IgD-negative memory B cell (primary cell): ENCODE data around the gene NUAK1. TPM values are rescaled to one million over a fixed set of nuclear protein-coding genes. Genes with fewer than 3 reads are reported as not detected.
"Not testable (repeated sequence)": the region's sequence is repeated elsewhere in the genome, so short reads cannot be mapped to it uniquely, and the experiment has no call there.

Experiments used
- H3K27ac Mint-ChIP-seq, 3 donors: one replicate each; pipeline ENCODE4 v1.8.0; 2020 to 2022; ENCODE audit warnings: mild to moderate bottlenecking in 3 of 3, mixed read lengths in 3 of 3, moderate library complexity in 1 of 3
- H3K27me3 Mint-ChIP-seq: one replicate; pipeline ENCODE4 v1.8.0; 2021; ENCODE audit warnings: mixed read lengths
- H3K36me3 Mint-ChIP-seq: one replicate; pipeline ENCODE4 v1.8.0; 2020; ENCODE audit warnings: mild to moderate bottlenecking, mixed read lengths
- H3K4me1 Mint-ChIP-seq, 3 donors: one replicate each; pipeline ENCODE4 v1.8.0; 2020 to 2022; ENCODE audit warnings: mixed read lengths in 3 of 3, mild to moderate bottlenecking in 1 of 3
- H3K4me3 Mint-ChIP-seq, 4 donors: one replicate each; pipeline ENCODE4 v1.8.0; 2020 to 2022; ENCODE audit warnings: mild to moderate bottlenecking in 4 of 4, mixed read lengths in 4 of 4, moderate library complexity in 3 of 4
- H3K9me3 Mint-ChIP-seq, 3 donors: one replicate each; pipeline ENCODE4 v1.8.0; 2020 to 2021; ENCODE audit warnings: mixed read lengths in 3 of 3, mild to moderate bottlenecking in 1 of 3
- polyA plus RNA-seq: library from polyadenylated mRNA; unstranded; fragments of 300-500 nt; fragmentation: Illumina TruSeq; gene quantifications from one replicate; pipeline ENCODE4 v1.2.3, GENCODE V29; 2021

NUAK1 gene
- polyA plus RNA-seq, 1 donor from 2014 or later: not detected

- H3K27ac Mint-ChIP-seq: peak overlapping the region in 1 of 3 donors; percentile 54
- H3K36me3 Mint-ChIP-seq: no peaks in the 10 kb centered on the region
- peaks cover 29% of the 10 kb centered on the region for H3K27me3 Mint-ChIP-seq
- H3K9me3 Mint-ChIP-seq: peaks cover 0 to 3% (median 3%) of the 10 kb centered on the region in 3 donors
- H3K4me3 Mint-ChIP-seq: no peak overlapping the region
- H3K4me1 Mint-ChIP-seq: no peaks in the 10 kb centered on the region
Observed at GRCh38 chr12:106160915-106161314, 22.2 kb upstream of the NUAK1 start.

GRCh38 chr12:106157802-106158201, 19.0 kb upstream of the NUAK1 start:
- Mint-ChIP-seq H3K4me3 (no peak overlapping the region), H3K27me3 (peaks cover 18% of the 10 kb centered on the region), H3K27ac (no peak overlapping the region), H3K36me3 (no peaks in the 10 kb centered on the region), H3K4me1 (no peaks in the 10 kb centered on the region), H3K9me3 (peaks cover 0 to 3% (median 3%) of the 10 kb centered on the region in 3 donors)

- H3K4me1 Mint-ChIP-seq: no peaks in the 10 kb centered on the region
- peaks cover 1% of the 10 kb centered on the region for H3K27me3 Mint-ChIP-seq
- no peaks in the 10 kb centered on the region for H3K36me3 Mint-ChIP-seq
- no peak overlapping the region for H3K27ac Mint-ChIP-seq
- H3K4me3 Mint-ChIP-seq: no peak overlapping the region
- H3K9me3 Mint-ChIP-seq: no peaks in the 10 kb centered on the region
Observed at GRCh38 chr12:106154751-106155273, 16.1 kb upstream of the NUAK1 start.

- Mint-ChIP-seq H3K27me3 (peaks cover 1% of the 10 kb centered on the region), H3K9me3 (no peaks in the 10 kb centered on the region), H3K4me1 (peaks cover 0 to 4% (median 3%) of the 10 kb centered on the region in 3 donors), H3K27ac (no peak overlapping the region), H3K36me3 (no peaks in the 10 kb centered on the region), H3K4me3 (no peak overlapping the region)
Observed at GRCh38 chr12:106152334-106152733, 13.6 kb upstream of the NUAK1 start.

GRCh38 chr12:106150555-106150954, 11.8 kb upstream of the NUAK1 start:
- no peak overlapping the region for H3K4me3 Mint-ChIP-seq
- H3K36me3 Mint-ChIP-seq: no peaks in the 10 kb centered on the region
- H3K27me3 Mint-ChIP-seq: peaks cover 3% of the 10 kb centered on the region
- no peak overlapping the region for H3K27ac Mint-ChIP-seq
- H3K4me1 Mint-ChIP-seq: peaks cover 0 to 4% (median 3%) of the 10 kb centered on the region in 3 donors
- H3K9me3 Mint-ChIP-seq: no peaks in the 10 kb centered on the region

- Mint-ChIP-seq H3K27me3 (peaks cover 8% of the 10 kb centered on the region), H3K4me3 (no peak overlapping the region), H3K27ac (no peak overlapping the region), H3K4me1 (peaks cover 0 to 4% (median 3%) of the 10 kb centered on the region in 3 donors), H3K36me3 (no peaks in the 10 kb centered on the region), H3K9me3 (no peaks in the 10 kb centered on the region)
Observed at GRCh38 chr12:106149096-106149784, 10.5 kb upstream of the NUAK1 start.

- H3K4me1 Mint-ChIP-seq: peaks cover 0 to 4% (median 3%) of the 10 kb centered on the region in 3 donors
- H3K27me3 Mint-ChIP-seq: peaks cover 7% of the 10 kb centered on the region
- H3K27ac Mint-ChIP-seq: no peak overlapping the region
- no peak overlapping the region for H3K4me3 Mint-ChIP-seq
- H3K36me3 Mint-ChIP-seq: no peaks in the 10 kb centered on the region
- H3K9me3 Mint-ChIP-seq: no peaks in the 10 kb centered on the region
Observed at GRCh38 chr12:106147956-106148355, 9.2 kb upstream of the NUAK1 start.

- Mint-ChIP-seq H3K9me3 (no peaks in the 10 kb centered on the region), H3K4me3 (no peak overlapping the region), H3K27ac (no peak overlapping the region), H3K36me3 (no peaks in the 10 kb centered on the region), H3K4me1 (peaks cover 0 to 4% (median 3%) of the 10 kb centered on the region in 3 donors), H3K27me3 (peaks cover 9% of the 10 kb centered on the region)
Observed at GRCh38 chr12:106146987-106147386, 8.2 kb upstream of the NUAK1 start.

- Mint-ChIP-seq H3K4me3 (no peak overlapping the region), H3K36me3 (no peaks in the 10 kb centered on the region), H3K27ac (no peak overlapping the region), H3K9me3 (no peaks in the 10 kb centered on the region), H3K27me3 (peaks cover 18% of the 10 kb centered on the region), H3K4me1 (peaks cover 0 to 4% (median 3%) of the 10 kb centered on the region in 3 donors)
Observed at GRCh38 chr12:106145539-106146447, 7.0 kb upstream of the NUAK1 start.

GRCh38 chr12:106144847-106145246, 6.1 kb upstream of the NUAK1 start:
- no peaks in the 10 kb centered on the region for H3K9me3 Mint-ChIP-seq
- peaks cover 27% of the 10 kb centered on the region for H3K27me3 Mint-ChIP-seq

GRCh38 chr12:106142591-106143261, 4.0 kb upstream of the NUAK1 start:
- Mint-ChIP-seq H3K27ac (no peak overlapping the region), H3K36me3 (no peaks in the 10 kb centered on the region), H3K4me3 (peak overlapping the region in 1 of 4 donors; percentile 20), H3K4me1 (peaks cover 0 to 3% (median 2%) of the 10 kb centered on the region in 3 donors), H3K27me3 (peaks cover 32% of the 10 kb centered on the region), H3K9me3 (no peaks in the 10 kb centered on the region)

More at GRCh38 chr12:106144847-106145246, 6.1 kb upstream of the NUAK1 start:
- Mint-ChIP-seq H3K4me3 (peak overlapping the region in 1 of 4 donors; percentile 34), H3K4me1 (peaks cover 0 to 4% (median 3%) of the 10 kb centered on the region in 3 donors), H3K36me3 (no peaks in the 10 kb centered on the region), H3K27ac (no peak overlapping the region)

- not testable (repeated sequence) for H3K27ac Mint-ChIP-seq, H3K36me3 Mint-ChIP-seq, H3K9me3 Mint-ChIP-seq, H3K4me3 Mint-ChIP-seq, H3K4me1 Mint-ChIP-seq
- peaks cover 37% of the 10 kb centered on the region for H3K27me3 Mint-ChIP-seq
Observed at GRCh38 chr12:106141920-106142319, 3.2 kb upstream of the NUAK1 start.

GRCh38 chr12:106141452-106141851, 2.7 kb upstream of the NUAK1 start:
- Mint-ChIP-seq H3K36me3 (no peaks in the 10 kb centered on the region), H3K27ac (no peak overlapping the region), H3K4me1 (peaks cover 0 to 8% (median 4%) of the 10 kb centered on the region in 3 donors), H3K9me3 (no peaks in the 10 kb centered on the region), H3K27me3 (peaks cover 40% of the 10 kb centered on the region), H3K4me3 (peak overlapping the region in 1 of 4 donors; percentile 38)

- Mint-ChIP-seq H3K27me3 (peaks cover 45% of the 10 kb centered on the region), H3K9me3 (no peaks in the 10 kb centered on the region), H3K4me1 (peaks cover 0 to 11% (median 8%) of the 10 kb centered on the region in 3 donors), H3K27ac (no peak overlapping the region), H3K4me3 (peak overlapping the region in 1 of 4 donors; percentile 88), H3K36me3 (no peaks in the 10 kb centered on the region)
Observed at GRCh38 chr12:106141003-106141402, 2.2 kb upstream of the NUAK1 start.
